Measurements from ENCODE around the gene CD28. TPM values are rescaled to one million over a fixed set of nuclear protein-coding genes. Genes with fewer than 3 reads are reported as not detected.

The CD28 gene
- total RNA-seq, 2 donors from 2014 or later = 3.5 to 4.3 TPM

- H3K4me3 ChIP-seq = no peak overlapping the region
- H3K9me3 ChIP-seq = no peaks in the 10 kb centered on the region
- TF ChIP-seq CTCF (IDR thresholded peaks at IDR 0.05) = no peak
- ATAC-seq (ENCODE audit: insufficient number of reproducible peaks, low FRiP score, low read depth) (no peak), DNase-seq (ENCODE audit: low spot score) (no peak)
- H3K36me3 ChIP-seq = no peaks in the 10 kb centered on the region
- H3K4me1 ChIP-seq (ENCODE audit: control insufficient read depth in 1 of 2, low read depth in 2 of 2) = no peaks in the 10 kb centered on the region
- no peak overlapping the region for H3K27ac ChIP-seq
- H3K27me3 ChIP-seq (replicated peaks; ENCODE audit: insufficient read depth) = no peaks in the 10 kb centered on the region
Observed at GRCh38 chr2:203730076-203730729, 23.8 kb downstream of the CD28 start.

- Histone ChIP-seq H3K4me3 (no peak overlapping the region), H3K9me3 (no peaks in the 10 kb centered on the region), H3K27me3 (replicated peaks; ENCODE audit: insufficient read depth) (no peaks in the 10 kb centered on the region), H3K36me3 (no peaks in the 10 kb centered on the region), H3K27ac (no peak overlapping the region), H3K4me1 (ENCODE audit: control insufficient read depth in 1 of 2, low read depth in 2 of 2) (no peaks in the 10 kb centered on the region)
- TF ChIP-seq CTCF (IDR thresholded peaks at IDR 0.05) = no peak
- no peak for ATAC-seq (ENCODE audit: insufficient number of reproducible peaks, low FRiP score, low read depth)
- DNase-seq (ENCODE audit: low spot score) = no peak
Observed at GRCh38 chr2:203730883-203731282, 24.4 kb downstream of the CD28 start.

- no peak for DNase-seq (ENCODE audit: low spot score)
- Histone ChIP-seq H3K9me3 (no peaks in the 10 kb centered on the region), H3K36me3 (no peaks in the 10 kb centered on the region), H3K4me1 (ENCODE audit: control insufficient read depth in 1 of 2, low read depth in 2 of 2) (no peaks in the 10 kb centered on the region), H3K4me3 (no peak overlapping the region), H3K27me3 (replicated peaks; ENCODE audit: insufficient read depth) (no peaks in the 10 kb centered on the region), H3K27ac (no peak overlapping the region)
- ATAC-seq (ENCODE audit: insufficient number of reproducible peaks, low FRiP score, low read depth) = no peak
- no peak for TF ChIP-seq CTCF (IDR thresholded peaks at IDR 0.05)
Observed at GRCh38 chr2:203732092-203732952, 25.9 kb downstream of the CD28 start.

- TF ChIP-seq CTCF (IDR thresholded peaks at IDR 0.05) = no peak
- DNase-seq (ENCODE audit: low spot score) (no peak), ATAC-seq (ENCODE audit: insufficient number of reproducible peaks, low FRiP score, low read depth) (no peak)
- Histone ChIP-seq H3K36me3 (no peaks in the 10 kb centered on the region), H3K27ac (no peak overlapping the region), H3K4me1 (ENCODE audit: control insufficient read depth in 1 of 2, low read depth in 2 of 2) (no peaks in the 10 kb centered on the region), H3K27me3 (replicated peaks; ENCODE audit: insufficient read depth) (no peaks in the 10 kb centered on the region), H3K9me3 (no peaks in the 10 kb centered on the region), H3K4me3 (no peak overlapping the region)
Observed at GRCh38 chr2:203732953-203733510, 26.6 kb downstream of the CD28 start.

- H3K4me1 ChIP-seq (ENCODE audit: control insufficient read depth in 1 of 2, low read depth in 2 of 2) = no peaks in the 10 kb centered on the region
- H3K4me3 ChIP-seq = no peak overlapping the region
- ATAC-seq (ENCODE audit: insufficient number of reproducible peaks, low FRiP score, low read depth) (no peak), DNase-seq (ENCODE audit: low spot score) (no peak)
- H3K36me3 ChIP-seq = no peaks in the 10 kb centered on the region
- no peaks in the 10 kb centered on the region for H3K9me3 ChIP-seq
- H3K27ac ChIP-seq = no peak overlapping the region
- TF ChIP-seq CTCF (IDR thresholded peaks at IDR 0.05) = no peak
- no peaks in the 10 kb centered on the region for H3K27me3 ChIP-seq (replicated peaks; ENCODE audit: insufficient read depth)
Observed at GRCh38 chr2:203733684-203734083, 27.2 kb downstream of the CD28 start.

All from thoracic aorta (tissue), 2 donors.